Activated naive CD8-positive, alpha-beta T cell treated with anti-CD3 and anti-CD28 coated beads, Interleukin-2, amount 50 U/mL, for 24 hours (primary cell): ENCODE data around the gene NKX6-2.
"Not testable (repeated sequence)": the region's sequence is repeated elsewhere in the genome, so short reads cannot be mapped to it uniquely, and the experiment has no call there.

Experiments used
- ATAC-seq: fragments of 150-1000 bp; cut with Tn5 transposase; one replicate; pipeline ENCODE4 v1.10.0; 2021
- DNase-seq: peaks from one replicate; pipeline ENCODE4 v3.0.0; 2021
- H3K27ac Mint-ChIP-seq: one replicate; pipeline ENCODE4 v1.8.0; 2021; ENCODE audit warnings: mild to moderate bottlenecking, mixed read lengths
- H3K27me3 Mint-ChIP-seq: one replicate; pipeline ENCODE4 v1.8.0; 2021; ENCODE audit warnings: mixed read lengths
- H3K36me3 Mint-ChIP-seq: one replicate; pipeline ENCODE4 v1.8.0; 2021; ENCODE audit warnings: low read depth, mixed read lengths
- H3K4me1 Mint-ChIP-seq: one replicate; pipeline ENCODE4 v1.8.0; 2021; ENCODE audit warnings: mixed read lengths
- H3K4me3 Mint-ChIP-seq: one replicate; pipeline ENCODE4 v1.8.0; 2021; ENCODE audit warnings: mild to moderate bottlenecking, moderate library complexity, mixed read lengths
- H3K9me3 Mint-ChIP-seq: one replicate; pipeline ENCODE4 v1.8.0; 2021; ENCODE audit warnings: mixed read lengths

Gene NKX6-2

GRCh38 chr10:132783940-132784865 is 1.7 kb downstream of the NKX6-2 start:
- ATAC-seq = no peak
- Mint-ChIP-seq H3K4me3 (no peak overlapping the region), H3K36me3 (peaks cover 21% of the 10 kb centered on the region), H3K9me3 (no peaks in the 10 kb centered on the region), H3K27me3 (peaks cover 20% of the 10 kb centered on the region), H3K4me1 (no peaks in the 10 kb centered on the region), H3K27ac (no peak overlapping the region)
- DNase-seq = no peak

DNA sequence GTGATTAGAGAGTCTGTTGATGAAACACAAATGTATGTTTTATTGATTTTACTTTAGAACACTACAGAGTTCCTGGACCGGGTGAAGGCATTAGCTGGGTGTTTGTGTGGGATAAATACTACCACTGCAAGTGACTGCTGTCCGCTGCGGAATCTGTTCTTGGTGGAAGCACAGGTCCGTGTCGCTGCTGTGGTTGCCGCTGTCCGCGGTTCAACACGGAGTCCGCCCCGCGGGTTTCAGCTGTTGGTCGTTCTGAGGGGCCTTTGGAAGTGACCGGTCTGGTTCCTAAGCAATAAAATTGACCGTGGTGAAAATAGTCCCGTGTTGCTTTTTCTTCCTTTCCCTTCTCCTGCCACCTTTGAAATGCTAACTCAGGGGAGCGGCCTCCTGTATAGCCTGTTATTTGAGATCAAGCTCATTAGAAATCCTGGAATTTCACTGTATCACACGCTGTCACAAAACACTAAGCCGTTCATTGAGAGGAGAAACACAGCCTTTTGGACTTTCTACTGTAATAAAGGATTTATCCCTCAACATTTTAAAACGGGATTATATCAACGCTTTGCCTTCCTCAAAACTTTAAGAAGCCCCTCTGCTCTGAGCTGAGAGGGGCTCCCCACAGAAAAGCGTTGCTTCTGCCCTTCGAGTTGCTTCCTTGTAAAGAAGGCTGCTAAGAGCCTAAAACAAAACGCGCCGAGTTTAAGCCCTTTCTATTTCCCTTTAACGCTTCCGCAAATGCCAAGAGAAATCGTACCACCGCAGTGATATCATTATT is 2.6 kb downstream of the NKX6-2 start:
- H3K27me3 Mint-ChIP-seq = peaks cover 16% of the 10 kb centered on the region
- H3K4me3 Mint-ChIP-seq = no peak overlapping the region
- H3K9me3 Mint-ChIP-seq = no peaks in the 10 kb centered on the region
- H3K27ac Mint-ChIP-seq = no peak overlapping the region
- ATAC-seq = no peak
- peaks cover 21% of the 10 kb centered on the region for H3K36me3 Mint-ChIP-seq
- no peaks in the 10 kb centered on the region for H3K4me1 Mint-ChIP-seq
- DNase-seq = no peak

DNA sequence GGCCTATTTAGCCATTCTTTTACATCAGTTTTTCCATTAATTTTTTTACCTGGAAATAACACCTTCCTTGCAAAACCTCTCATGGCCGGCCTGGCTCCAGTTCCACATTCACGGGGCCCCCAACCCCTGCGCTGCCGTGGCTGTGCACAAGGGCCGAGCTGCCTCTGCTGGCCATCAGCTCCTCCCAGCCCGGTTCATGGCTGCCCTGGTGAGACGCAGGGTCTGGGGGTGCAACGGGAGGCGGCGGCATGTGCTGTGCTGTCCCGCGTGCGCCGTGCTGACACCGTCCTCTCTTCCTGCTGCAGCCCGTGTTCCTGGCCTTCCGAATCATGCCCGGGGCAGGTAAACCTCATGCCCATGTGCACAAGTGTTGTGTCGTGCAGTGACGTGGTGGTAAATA is 4.4 kb downstream of the NKX6-2 start:
- Mint-ChIP-seq H3K9me3 (no peaks in the 10 kb centered on the region), H3K4me1 (no peaks in the 10 kb centered on the region), H3K36me3 (peaks cover 24% of the 10 kb centered on the region), H3K27me3 (peaks cover 15% of the 10 kb centered on the region), H3K27ac (no peak overlapping the region), H3K4me3 (no peak overlapping the region)
- DNase-seq (no peak), ATAC-seq (no peak)

DNA sequence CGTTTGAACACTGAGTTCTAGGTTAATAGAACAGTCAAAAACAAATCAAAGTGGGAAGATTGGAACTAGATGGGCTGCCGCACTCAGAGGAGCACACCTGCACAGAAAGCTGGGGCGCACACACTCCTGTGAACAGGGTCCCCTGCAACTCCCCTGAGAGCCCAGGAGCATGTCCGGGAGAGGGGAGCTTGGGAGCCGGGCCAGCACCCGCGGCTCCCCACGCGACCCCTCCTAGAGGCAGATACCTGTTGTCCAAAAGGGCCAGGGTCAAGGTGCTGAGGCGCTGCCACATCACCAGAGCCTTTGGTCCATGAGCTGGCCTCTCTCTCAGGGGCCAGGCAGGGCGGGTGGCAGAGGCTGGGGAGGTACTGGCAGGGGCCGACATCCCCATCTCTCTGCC is 5.6 kb downstream of the NKX6-2 start:
- DNase-seq (no peak), ATAC-seq (no peak)
- Mint-ChIP-seq H3K4me1 (no peaks in the 10 kb centered on the region), H3K27me3 (peaks cover 13% of the 10 kb centered on the region), H3K4me3 (no peak overlapping the region), H3K27ac (no peak overlapping the region), H3K36me3 (peaks cover 24% of the 10 kb centered on the region), H3K9me3 (no peaks in the 10 kb centered on the region)

- no peak overlapping the region for H3K27ac Mint-ChIP-seq
- peaks cover 24% of the 10 kb centered on the region for H3K36me3 Mint-ChIP-seq
Observed at GRCh38 chr10:132779549-132780294, 6.2 kb downstream of the NKX6-2 start.

DNA sequence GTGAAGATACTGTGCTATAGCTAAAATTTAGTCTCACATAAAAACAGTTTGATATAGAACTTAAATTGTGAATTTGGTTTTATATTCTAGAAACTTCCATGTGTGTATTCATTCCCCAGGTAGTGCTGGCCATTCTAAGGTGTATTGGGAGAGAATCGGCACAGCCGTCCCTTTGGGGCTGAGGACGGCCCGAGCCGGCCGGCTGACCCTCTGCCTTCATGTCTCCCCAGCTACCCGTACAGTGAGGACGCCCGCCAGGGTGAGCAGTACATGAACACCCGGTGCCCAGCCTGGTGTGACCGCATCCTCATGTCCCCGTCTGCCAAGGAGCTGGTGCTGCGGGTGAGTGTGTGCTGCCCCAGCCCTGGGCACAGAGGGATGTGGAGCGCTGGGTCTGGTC is 8.5 kb downstream of the NKX6-2 start:
- DNase-seq (no peak), ATAC-seq (no peak)
- Mint-ChIP-seq H3K4me1 (no peaks in the 10 kb centered on the region), H3K36me3 (peaks cover 18% of the 10 kb centered on the region), H3K4me3 (no peak overlapping the region), H3K27ac (no peak overlapping the region), H3K9me3 (no peaks in the 10 kb centered on the region), H3K27me3 (no peaks in the 10 kb centered on the region)

More at GRCh38 chr10:132779549-132780294, 6.2 kb downstream of the NKX6-2 start:
- Mint-ChIP-seq H3K27me3 (peaks cover 13% of the 10 kb centered on the region), H3K9me3 (no peaks in the 10 kb centered on the region), H3K4me3 (no peak overlapping the region), H3K4me1 (no peaks in the 10 kb centered on the region)
- no peak for ATAC-seq
- DNase-seq = no peak

- Mint-ChIP-seq H3K4me1 (no peaks in the 10 kb centered on the region), H3K27me3 (no peaks in the 10 kb centered on the region), H3K4me3 (no peak overlapping the region), H3K36me3 (peaks cover 15% of the 10 kb centered on the region), H3K9me3 (no peaks in the 10 kb centered on the region), H3K27ac (no peak overlapping the region)
- DNase-seq = no peak
- ATAC-seq = no peak
Observed at GRCh38 chr10:132776821-132777220, 9.1 kb downstream of the NKX6-2 start.

GRCh38 chr10:132776186-132776585 is 9.8 kb downstream of the NKX6-2 start:
- Mint-ChIP-seq H3K27me3 (no peaks in the 10 kb centered on the region), H3K27ac (no peak overlapping the region), H3K4me1 (no peaks in the 10 kb centered on the region), H3K9me3 (no peaks in the 10 kb centered on the region), H3K4me3 (no peak overlapping the region), H3K36me3 (peaks cover 13% of the 10 kb centered on the region)
- no peak for ATAC-seq
- DNase-seq = no peak

GRCh38 chr10:132774902-132775863 is 10.8 kb downstream of the NKX6-2 start:
- H3K4me1 Mint-ChIP-seq = no peaks in the 10 kb centered on the region
- no peaks in the 10 kb centered on the region for H3K9me3 Mint-ChIP-seq
- H3K27ac Mint-ChIP-seq = no peak overlapping the region
- ATAC-seq (peak; percentile 21), DNase-seq (no peak)
- no peaks in the 10 kb centered on the region for H3K27me3 Mint-ChIP-seq
- no peak overlapping the region for H3K4me3 Mint-ChIP-seq
- H3K36me3 Mint-ChIP-seq = peaks cover 12% of the 10 kb centered on the region

DNA sequence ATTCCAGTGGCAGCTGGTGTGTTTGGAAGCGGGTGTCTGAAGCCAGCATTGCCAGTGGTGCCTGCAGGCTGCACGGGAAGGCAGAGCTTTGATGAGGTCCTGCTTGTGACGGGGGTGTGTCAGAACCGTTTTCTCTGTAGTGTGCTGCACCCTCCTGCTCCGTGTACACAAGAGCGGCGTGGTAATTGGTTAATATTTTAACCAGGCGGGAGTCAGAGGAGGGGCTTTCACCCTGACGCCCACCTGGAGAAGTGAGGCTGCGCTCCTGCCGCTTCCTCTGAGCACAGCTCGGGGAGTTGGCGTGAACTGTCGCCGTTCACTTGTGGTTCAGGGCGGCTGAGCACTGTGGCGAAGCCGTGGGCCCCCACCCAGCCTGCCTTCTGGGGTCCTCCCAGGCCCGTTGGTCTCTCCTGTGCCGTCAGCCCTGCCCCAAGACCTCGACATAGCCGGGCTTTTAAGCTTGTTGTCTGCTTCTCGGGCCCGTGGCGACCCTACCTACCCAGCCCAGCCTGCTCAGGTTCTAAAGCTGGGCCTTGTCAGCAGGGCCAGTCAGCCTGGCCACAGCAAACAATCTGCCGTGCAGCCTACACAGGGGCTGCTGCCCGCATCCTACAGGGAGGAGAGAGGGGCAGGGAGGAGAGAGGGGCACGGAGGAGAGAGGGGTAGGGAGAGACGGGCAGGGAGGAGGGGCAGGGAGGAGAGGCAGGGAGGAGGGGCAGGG is 11.6 kb downstream of the NKX6-2 start:
- H3K4me3 Mint-ChIP-seq = no peak overlapping the region
- ATAC-seq = no peak
- H3K27ac Mint-ChIP-seq = no peak overlapping the region
- peaks cover 7% of the 10 kb centered on the region for H3K36me3 Mint-ChIP-seq
- no peaks in the 10 kb centered on the region for H3K9me3 Mint-ChIP-seq
- no peak for DNase-seq
- no peaks in the 10 kb centered on the region for H3K27me3 Mint-ChIP-seq
- no peaks in the 10 kb centered on the region for H3K4me1 Mint-ChIP-seq

- not testable (repeated sequence) for H3K27ac Mint-ChIP-seq, H3K36me3 Mint-ChIP-seq, H3K9me3 Mint-ChIP-seq, H3K4me3 Mint-ChIP-seq, DNase-seq, ATAC-seq, H3K27me3 Mint-ChIP-seq, H3K4me1 Mint-ChIP-seq
Observed at GRCh38 chr10:132772816-132773215, 13.1 kb downstream of the NKX6-2 start.

GRCh38 chr10:132770061-132771021 is 15.6 kb downstream of the NKX6-2 start:
- no peak for ATAC-seq
- no peak overlapping the region for H3K4me3 Mint-ChIP-seq
- no peak overlapping the region for H3K27ac Mint-ChIP-seq
- no peaks in the 10 kb centered on the region for H3K9me3 Mint-ChIP-seq
- no peak for DNase-seq
- H3K27me3 Mint-ChIP-seq = no peaks in the 10 kb centered on the region
- H3K36me3 Mint-ChIP-seq = peaks cover 12% of the 10 kb centered on the region
- no peaks in the 10 kb centered on the region for H3K4me1 Mint-ChIP-seq
